Keratinocyte (primary cell): ENCODE measurements around the gene SCYGR3.
"Not testable (repeated sequence)": the region's sequence is repeated elsewhere in the genome, so short reads cannot be mapped to it uniquely, and the experiment has no call there.

Experiments
- EZH2 ChIP-seq: IDR thresholded peaks from one replicate; pipeline ENCODE4 v1.6.1; 2012; ENCODE audit warnings: inconsistent platforms, mild to moderate bottlenecking, low read length, moderate library complexity
- TF ChIP-seq, protein P1 (sequence below), 3 experiments: IDR thresholded peaks in 1 of 3; conservative IDR thresholded peaks in 1 of 3; optimal IDR thresholded peaks in 1 of 3; 2 replicates in 2 of 3; 3 replicates in 1 of 3; pipeline versions ENCODE3 to v1.5.1; 2011; ENCODE audit warnings: low read length in 3 of 3, mild to moderate bottlenecking in 3 of 3, moderate library complexity in 2 of 3, control low read depth in 1 of 3, inconsistent platforms in 1 of 3; ENCODE audit not compliant: insufficient read depth in 2 of 3; ENCODE audit errors: extremely low read depth in 1 of 3

DNA sequence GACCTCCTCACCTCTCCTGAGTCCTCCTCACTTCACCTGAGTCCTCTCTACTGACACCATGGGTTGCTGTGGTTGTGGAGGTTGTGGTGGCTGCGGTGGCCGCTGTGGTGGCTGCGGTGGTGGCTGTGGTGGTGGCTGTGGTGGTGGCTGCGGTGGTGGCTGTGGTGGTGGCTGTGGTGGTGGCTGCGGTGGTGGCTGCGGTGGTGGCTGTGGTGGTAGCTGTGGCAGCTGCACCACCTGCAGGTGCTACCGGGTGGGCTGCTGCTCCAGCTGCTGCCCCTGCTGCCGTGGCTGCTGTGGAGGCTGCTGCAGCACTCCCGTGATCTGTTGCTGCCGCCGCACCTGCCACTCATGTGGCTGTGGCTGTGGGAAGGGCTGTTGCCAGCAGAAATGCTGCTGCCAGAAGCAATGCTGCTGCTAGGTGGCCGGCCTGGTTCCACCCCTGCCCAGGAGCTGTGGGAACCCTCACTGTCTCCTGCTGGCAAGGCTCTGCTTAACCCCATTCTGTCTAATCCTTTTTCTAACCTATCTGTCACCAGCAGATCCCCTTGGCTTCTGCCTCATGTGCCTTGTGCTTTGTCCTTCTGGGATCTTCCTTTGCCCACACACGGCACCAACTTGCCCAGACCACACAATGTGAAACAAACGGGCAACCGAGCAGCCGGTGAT lies 15.7 kb downstream of the SCYGR3 start, which contains the start of gene SCYGR2:
- TF ChIP-seq, protein P1, sequence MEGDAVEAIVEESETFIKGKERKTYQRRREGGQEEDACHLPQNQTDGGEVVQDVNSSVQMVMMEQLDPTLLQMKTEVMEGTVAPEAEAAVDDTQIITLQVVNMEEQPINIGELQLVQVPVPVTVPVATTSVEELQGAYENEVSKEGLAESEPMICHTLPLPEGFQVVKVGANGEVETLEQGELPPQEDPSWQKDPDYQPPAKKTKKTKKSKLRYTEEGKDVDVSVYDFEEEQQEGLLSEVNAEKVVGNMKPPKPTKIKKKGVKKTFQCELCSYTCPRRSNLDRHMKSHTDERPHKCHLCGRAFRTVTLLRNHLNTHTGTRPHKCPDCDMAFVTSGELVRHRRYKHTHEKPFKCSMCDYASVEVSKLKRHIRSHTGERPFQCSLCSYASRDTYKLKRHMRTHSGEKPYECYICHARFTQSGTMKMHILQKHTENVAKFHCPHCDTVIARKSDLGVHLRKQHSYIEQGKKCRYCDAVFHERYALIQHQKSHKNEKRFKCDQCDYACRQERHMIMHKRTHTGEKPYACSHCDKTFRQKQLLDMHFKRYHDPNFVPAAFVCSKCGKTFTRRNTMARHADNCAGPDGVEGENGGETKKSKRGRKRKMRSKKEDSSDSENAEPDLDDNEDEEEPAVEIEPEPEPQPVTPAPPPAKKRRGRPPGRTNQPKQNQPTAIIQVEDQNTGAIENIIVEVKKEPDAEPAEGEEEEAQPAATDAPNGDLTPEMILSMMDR (optimal IDR thresholded peaks at IDR 0.05 in 1 of 3, IDR thresholded peaks at IDR 0.05 in 1 of 3, conservative IDR thresholded peaks at IDR 0.05 in 1 of 3; ENCODE audit: extremely low read depth in 1 of 3, insufficient read depth in 2 of 3, low read length in 3 of 3) = not testable (repeated sequence)
- not testable (repeated sequence) for TF ChIP-seq EZH2
